GM21360 (cell line): ENCODE results near the gene SRC.

Experiments used
- ATAC-seq: cut with Tn5 transposase; IDR thresholded peaks from one replicate; pipeline ENCODE4 v1.9.1; 2021; ENCODE audit warnings: mild to moderate bottlenecking, moderate library complexity; ENCODE audit not compliant: unreplicated experiment

Gene SRC

DNA sequence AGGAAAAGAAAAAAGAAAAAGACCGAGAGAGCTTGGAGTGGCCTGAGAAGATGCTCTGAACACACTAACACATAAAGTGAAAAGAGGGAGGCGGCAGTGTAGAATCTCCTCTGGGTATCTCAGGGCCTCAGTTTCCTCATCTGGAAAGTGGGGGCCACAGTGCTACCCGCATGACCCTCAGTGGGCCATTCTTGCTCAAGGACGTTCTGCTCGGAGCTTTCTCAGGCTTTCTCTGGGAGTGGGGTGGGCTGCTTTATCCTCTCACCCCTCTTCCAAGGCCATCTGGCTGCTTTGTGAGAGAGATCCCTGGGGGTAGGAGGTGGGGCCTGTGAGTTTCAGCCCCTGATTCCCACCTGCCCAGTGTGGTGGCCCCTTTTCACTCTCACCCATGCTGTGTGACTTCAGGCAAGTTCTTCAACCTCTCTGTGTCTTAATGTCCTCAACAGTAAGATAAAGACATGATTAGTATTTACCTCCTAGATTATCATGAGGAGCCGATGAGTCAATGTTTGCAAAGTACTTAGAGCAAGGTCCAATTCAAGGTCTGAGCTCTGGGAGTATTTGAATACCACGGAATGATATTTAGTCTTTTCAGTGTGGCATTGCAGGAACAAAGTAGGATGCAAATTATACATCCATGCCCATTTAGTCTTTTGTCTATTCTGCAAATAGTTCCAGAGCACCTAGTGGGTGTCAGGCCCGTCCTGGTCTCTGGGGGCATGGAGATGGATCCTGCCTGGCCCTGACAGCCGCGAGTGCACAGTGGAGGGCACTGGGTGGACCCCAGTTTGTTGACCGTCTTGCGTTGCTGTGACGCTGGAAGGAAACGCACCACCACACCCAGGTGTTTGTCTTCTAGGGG lies 34.3 kb downstream of the SRC start:
- ATAC-seq, result no peak

GRCh38 chr20:37380864-37381579 lies 35.1 kb downstream of the SRC start:
- ATAC-seq, result no peak

GRCh38 chr20:37381621-37382471 lies 35.9 kb downstream of the SRC start:
- ATAC-seq, result no peak

GRCh38 chr20:37382482-37383120 lies 36.7 kb downstream of the SRC start:
- no peak for ATAC-seq

DNA sequence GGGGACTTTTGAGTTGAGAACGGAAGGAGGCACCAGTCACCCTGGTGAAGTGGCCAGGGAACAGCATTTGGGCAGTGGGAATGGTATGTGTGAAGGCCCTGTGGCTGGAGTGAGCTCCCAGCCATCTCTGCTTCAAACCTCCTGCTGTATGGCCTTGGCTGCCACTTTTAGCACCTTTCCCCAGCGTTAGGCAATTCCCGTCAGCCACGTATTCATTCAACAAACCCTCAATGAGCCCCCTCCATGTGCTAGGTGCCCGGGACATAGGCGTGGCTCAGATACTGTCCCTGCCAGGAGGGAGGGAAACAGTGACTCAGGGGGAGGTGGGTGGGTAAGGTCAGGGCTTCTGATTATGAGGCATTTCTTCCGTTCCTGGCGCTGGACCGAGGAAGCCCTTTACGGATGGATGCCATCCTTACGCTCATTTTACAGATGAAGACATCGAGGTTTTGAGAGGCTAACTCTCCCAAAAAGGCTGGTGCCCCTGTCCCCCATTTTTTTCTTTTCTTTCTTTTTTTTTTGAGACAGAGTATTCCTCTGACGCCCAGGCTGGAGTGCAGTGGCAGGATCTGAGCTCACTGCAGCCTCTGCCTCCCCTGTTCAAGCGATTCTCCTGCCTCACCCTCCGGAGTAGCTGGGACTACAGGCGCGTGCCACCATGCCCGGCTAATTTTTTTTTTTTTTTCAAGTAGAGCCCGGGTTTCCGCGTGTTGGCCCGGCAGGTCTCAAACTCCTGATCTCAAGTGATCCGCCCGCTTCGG lies 37.5 kb downstream of the SRC start:
- ATAC-seq, result no peak

DNA sequence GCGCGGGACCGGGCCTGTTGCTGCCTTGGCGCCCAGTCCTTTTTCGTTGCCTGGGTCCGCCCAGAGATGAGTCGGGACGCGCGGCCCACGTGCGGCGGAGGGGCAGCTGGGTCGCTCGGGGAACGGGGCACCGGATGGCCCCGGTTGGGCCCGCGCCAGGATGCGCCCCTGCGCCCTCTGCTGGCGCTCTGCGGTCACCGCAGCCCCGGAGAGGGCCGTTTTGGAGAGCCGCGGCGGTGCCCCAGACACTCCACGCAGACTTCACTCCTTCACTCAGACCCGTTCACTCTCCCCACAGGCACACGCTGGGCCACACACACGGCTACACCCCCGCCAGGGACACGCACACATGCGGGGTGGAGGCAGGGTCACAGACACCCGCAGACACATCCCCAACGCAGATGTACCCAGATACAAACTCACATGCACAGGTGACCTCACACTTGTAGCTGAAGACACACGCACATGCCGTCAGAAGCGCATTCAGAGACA lies 38.8 kb downstream of the SRC start:
- no peak for ATAC-seq

DNA sequence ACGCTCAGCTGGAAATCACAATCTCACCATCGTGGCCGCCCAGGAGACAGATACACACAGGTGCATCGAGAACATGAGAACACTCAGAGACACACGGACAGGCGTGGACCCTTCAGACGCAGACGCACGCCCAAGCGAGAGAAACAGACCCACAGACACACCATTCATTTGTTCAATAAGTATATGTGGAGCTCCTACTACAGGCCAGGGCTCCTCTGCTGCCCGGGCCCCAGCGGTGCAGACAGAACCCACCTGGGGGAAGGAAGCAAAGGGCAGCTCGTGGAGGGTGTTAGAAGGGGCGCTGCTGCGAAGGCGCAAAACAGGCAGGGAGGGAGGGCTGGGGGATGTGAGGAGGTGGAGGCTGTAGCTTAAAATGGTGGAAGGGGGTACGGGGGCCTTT lies 39.2 kb downstream of the SRC start:
- no peak for ATAC-seq

- ATAC-seq, result no peak
Measured at GRCh38 chr20:37385659-37386504, 39.9 kb downstream of the SRC start.

DNA sequence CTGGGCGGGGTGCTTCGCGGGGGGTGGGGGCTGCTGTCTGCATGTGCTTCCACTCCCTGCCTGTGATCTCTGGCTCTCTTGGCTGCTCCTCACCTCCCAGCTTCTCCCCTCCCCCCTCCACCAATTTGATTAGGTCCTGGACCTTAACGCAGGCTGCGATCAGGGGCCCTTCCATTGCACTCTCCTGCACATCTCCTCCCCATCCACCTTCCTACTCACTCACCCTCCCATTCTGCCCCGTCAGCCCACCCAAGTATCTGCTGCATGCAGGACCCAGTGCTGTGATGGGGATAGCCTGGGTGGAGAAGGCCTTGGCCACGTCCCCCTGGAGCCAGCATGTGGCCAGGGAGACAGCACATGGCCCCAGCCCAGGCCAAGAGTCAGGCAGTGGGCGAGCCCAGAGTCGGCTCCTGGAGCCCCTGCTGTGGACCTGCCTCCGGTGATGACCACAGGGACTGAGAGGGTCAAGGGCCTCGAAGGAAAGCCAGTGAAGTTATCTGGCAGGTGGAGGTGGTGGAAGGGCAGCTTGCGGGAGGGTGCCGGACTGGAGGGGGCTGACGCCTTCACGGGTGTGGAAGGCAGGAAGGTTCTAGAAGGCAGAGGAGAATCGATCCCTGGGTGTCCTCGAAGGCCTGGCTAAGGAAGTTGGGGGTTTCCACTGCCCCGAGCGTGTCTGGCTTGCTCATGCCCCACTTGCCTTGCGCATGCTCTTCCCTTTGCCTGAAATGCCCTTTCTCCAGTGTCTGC lies 40.7 kb downstream of the SRC start:
- no peak for ATAC-seq

DNA sequence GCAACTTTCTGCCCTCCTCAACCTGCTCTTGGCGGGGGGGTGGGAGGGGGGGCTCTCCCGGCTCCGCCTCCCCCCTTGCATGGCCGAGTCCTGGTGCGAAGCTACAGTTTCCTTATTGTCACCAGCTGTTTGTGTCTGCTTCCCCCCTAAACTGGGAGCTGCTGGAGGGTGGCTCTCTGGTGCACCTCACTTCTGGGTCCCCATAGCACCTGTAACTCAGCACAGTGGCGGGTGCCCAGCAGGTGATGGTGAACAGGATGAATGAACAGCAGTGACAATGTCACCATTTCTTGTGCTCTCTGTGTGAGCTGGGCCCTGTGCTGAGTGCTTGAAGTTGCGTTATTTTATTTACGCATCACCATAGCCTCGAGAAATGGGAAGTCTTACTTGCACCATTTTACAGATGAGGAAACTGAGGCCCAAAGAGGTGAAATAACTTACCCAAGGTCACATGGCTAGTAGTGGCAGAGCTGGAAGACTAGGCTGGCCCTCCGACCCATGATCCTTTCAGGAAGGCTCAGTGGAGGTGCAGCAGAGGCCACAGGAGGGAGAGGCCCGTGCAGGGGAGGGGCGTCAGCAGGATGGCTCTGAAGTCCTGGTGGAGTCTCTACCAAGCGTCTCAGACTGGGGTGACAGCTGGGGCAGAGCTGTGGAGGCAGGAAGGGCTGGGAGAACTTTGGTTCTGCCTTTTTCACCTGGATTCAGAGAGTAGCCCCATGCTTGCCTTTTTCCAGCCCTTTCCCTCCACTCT lies 41.8 kb downstream of the SRC start:
- ATAC-seq, result no peak

DNA sequence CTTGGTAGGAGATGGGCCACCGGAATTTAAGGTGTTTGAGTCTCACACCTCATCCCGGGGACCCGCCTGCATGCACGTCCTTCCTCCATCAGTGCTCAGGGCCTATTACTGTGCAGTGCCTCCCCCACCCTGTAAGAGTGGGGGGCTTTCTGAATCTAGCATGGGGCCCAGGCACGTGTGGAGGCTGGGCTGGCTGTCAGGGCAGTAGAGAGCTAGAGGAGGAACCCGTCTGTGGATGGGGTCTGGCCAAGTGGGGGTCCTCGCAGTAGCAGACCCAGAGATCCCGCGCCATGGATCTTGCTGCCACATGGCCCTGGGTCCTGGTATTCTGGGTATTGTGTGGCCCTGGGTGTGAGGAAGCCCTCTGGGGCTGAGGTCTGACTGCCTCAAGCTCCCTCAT lies 42.9 kb downstream of the SRC start:
- ATAC-seq, result no peak

DNA sequence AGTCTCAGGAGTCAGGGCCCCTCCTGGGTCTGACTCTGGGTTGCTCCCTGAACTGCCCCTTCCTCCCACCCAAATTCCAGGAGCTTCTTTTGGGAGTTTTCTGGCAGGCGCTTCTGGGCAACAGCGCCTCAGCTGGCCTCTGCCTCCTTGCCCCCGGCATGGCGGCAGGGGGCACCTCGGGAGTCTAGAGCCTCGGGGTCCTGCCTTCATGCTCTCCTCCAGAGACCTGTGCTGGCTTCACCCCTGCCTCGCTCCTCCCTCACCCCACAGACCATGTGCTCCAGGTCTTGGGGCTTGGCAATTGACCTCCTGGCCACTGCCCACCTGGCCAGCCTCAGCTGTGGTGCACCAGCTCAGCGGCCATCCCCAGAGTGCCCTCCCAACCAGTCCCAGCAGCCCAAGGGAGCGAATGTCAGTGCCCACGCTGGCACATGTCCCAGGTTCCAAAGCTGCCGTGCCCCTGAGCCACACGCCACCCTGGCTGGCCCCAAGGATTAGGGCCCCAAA lies 43.4 kb downstream of the SRC start:
- no peak for ATAC-seq

DNA sequence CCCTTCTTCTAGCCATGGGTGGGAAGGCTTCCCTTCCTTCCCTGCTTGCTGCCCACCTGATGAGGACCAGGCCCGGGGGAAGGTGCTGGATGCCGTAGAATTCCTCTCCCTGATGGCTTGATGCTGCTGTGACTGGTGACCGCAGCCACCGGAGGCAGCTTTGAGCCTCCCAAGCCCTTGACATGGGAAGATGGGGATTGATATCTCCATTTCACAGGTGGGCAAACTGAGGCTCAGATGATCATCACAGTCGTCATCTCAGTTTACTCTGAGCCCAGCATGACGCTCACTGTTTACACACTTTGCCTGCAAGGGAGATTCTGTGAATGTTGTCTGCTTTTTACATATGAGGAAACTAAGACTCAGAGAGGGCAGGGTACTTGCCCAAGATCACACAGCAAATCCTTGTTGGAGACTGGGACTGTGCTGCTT lies 43.9 kb downstream of the SRC start:
- ATAC-seq, result no peak

- ATAC-seq, result no peak
Measured at GRCh38 chr20:37390503-37390890, 44.6 kb downstream of the SRC start.

DNA sequence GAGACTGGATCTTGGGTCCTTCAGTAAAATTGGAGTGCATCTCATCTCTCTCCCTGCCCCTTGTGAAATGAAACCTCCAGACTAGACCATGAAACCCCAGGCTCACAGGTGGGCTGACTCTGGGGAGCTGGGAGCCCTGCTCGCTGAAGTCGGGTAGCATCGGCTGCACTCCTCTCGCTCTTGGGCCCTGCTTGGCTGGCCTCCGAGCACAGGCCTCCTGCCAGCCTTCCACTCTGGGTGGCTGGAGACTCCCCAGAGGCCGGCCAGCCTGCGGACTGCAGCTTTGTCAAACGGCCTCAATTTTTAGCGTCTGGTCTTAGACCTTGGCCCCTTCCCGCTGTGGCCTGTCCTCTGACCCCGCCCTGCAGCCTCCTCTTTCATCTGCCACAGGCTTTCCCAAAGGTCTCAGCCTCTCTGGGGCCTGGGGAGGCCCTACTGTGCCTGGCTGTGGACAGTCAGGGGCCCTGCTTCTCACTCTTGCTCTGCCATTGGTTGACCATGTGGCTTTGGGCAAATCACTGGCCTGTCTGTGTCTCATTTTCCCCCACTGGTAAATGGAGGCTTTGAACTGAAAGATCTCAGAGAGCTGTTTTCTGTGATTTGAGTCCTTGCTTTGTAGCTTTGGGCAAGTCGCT lies 45.1 kb downstream of the SRC start:
- ATAC-seq, result no peak

DNA sequence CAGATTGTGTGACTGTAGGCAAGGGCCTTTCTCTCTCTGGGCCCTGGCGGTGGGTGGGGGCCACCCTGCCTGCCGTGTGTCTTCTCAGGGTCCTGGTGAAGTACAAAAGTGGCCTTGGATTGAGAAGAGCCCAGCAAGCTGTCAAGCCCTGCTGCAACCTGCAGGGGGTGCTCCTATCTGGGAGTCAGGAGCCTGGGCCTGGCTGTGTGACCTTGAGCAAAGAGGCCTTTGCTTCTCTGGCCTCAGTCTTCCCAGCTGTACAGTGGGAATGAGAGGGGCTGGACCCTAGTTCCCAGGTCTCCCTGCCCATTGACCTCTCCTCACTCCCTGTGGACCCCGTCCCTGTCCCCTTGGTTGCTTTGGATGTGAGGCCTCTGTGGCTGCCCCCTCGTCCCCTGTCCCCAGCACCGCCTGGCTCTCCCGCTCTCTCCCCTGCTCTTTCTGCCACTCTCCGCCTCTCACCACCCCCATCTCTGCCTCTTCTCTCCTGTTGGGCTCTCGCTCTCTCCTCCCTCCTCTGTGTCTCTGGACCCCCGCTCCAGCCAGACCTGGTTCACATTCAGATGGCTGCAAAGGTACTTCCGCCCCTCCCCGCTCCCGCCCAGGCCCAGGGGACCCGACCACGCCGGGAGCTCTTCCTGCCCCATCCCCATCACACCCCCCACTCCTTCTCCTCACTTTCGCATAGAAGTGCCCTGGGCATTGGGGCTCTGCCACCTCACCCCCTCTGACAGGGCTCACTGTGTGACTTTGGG lies 46.7 kb downstream of the SRC start:
- ATAC-seq, result no peak
